Peyer's patch (tissue), 4 donors: ENCODE data around the gene PARVB. TPM values are rescaled to one million over a fixed set of nuclear protein-coding genes. Genes with fewer than 3 reads are reported as not detected.
A peak's percentile ranks its signal among the peaks of the same experiment; 100 is the strongest.
"Not testable (repeated sequence)": the region's sequence is repeated elsewhere in the genome, so short reads cannot be mapped to it uniquely, and the experiment has no call there.

ENCODE experiments used
- DNase-seq, 3 donors: peaks; one replicate each; pipeline ENCODE4 v3.0.0-alpha.2; 2017 to 2019
- H3K27ac ChIP-seq, 4 donors: fragments of 200-600 bp; sonication (generic); one replicate each; pipeline ENCODE4 v1.5.1; 2016 to 2019
- H3K27me3 ChIP-seq, 2 donors: fragments of 200-600 bp; sonication (generic); one replicate each; pipeline ENCODE4 v1.5.1; 2019
- H3K36me3 ChIP-seq, 3 donors: fragments of 200-600 bp; sonication (generic); one replicate each; pipeline ENCODE4 v1.5.1; 2016 to 2019
- H3K4me1 ChIP-seq, 4 donors: fragments of 200-600 bp; sonication (generic); one replicate each; pipeline ENCODE4 v1.5.1; 2016 to 2019
- H3K4me3 ChIP-seq, 4 donors: fragments of 200-600 bp; sonication (generic); 1 replicate in 3 of 4; 2 replicates in 1 of 4; pipeline ENCODE4 v1.5.1; 2016 to 2019; ENCODE audit warnings: mild to moderate bottlenecking in 1 of 4
- H3K9me3 ChIP-seq, 4 donors: fragments of 200-600 bp; sonication (generic); one replicate each; pipeline ENCODE4 v1.5.1; 2016 to 2019; ENCODE audit warnings: mild to moderate bottlenecking in 1 of 4
- POLR2A ChIP-seq, 2 donors: fragments of 450-650 bp; IDR thresholded peaks; one replicate each; pipeline ENCODE4 v1.5.1; 2017; ENCODE audit warnings: antibody characterized with exemption in 2 of 2, mild to moderate bottlenecking in 2 of 2, moderate library complexity in 2 of 2
- total RNA-seq, 4 donors: library from RNA; depleted of rRNA; stranded (reverse); fragments of >200 nt; gene quantifications; one replicate each; pipeline ENCODE4 v1.1.0, GENCODE V29; 2016
- TF ChIP-seq, protein P1 (sequence below), 6 experiments: fragments of 450-650 bp in 4 of 6; fragments of 200-600 bp in 2 of 6; sonication (generic) in 1 of 6; IDR thresholded peaks; one replicate each; pipeline ENCODE4 v1.5.1; 2017 to 2019; ENCODE audit warnings: antibody characterized with exemption in 6 of 6, mild to moderate bottlenecking in 3 of 6, moderate library complexity in 1 of 6

Gene PARVB
- total RNA-seq, 4 donors from 2014 or later: 1.8 to 71.8 (median 7.7) TPM

DNA sequence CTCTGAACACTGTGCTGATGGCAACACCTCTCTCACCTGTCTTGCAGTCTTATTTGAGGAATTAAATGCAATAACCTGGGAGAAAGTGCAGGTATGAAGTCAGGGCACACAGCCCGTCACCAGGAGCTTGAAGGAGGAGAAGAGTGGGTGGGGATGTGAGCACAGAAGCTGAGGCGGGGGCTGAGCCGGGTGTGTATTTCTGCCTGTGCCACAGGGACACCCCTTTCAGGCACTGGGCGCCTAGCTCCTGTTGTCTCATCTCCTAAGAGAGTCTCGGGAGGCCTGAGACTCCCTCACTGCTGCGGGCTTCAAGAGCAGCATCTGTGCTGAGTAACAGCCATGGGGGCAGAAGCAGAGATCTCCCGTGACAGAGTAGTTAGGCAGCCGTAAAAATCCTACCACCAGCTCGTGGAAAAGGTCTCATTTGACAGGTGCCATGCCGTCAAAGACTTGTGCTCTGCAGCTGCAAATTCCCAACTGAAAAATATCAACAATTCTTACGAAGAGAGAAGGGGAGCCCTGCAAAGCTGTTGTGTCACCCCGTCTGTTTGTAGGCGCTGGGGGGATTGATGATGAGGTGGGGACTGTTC, 26.8 kb downstream of the PARVB start:
- Histone ChIP-seq H3K4me1 (no peaks in the 10 kb centered on the region), H3K27me3 (no peaks in the 10 kb centered on the region), H3K4me3 (no peak overlapping the region), H3K9me3 (no peaks in the 10 kb centered on the region), H3K27ac (no peak overlapping the region), H3K36me3 (no peaks in the 10 kb centered on the region)
- no peak for DNase-seq
- no peak for TF ChIP-seq POLR2A (IDR thresholded peaks at IDR 0.05)
- TF ChIP-seq, protein P1, sequence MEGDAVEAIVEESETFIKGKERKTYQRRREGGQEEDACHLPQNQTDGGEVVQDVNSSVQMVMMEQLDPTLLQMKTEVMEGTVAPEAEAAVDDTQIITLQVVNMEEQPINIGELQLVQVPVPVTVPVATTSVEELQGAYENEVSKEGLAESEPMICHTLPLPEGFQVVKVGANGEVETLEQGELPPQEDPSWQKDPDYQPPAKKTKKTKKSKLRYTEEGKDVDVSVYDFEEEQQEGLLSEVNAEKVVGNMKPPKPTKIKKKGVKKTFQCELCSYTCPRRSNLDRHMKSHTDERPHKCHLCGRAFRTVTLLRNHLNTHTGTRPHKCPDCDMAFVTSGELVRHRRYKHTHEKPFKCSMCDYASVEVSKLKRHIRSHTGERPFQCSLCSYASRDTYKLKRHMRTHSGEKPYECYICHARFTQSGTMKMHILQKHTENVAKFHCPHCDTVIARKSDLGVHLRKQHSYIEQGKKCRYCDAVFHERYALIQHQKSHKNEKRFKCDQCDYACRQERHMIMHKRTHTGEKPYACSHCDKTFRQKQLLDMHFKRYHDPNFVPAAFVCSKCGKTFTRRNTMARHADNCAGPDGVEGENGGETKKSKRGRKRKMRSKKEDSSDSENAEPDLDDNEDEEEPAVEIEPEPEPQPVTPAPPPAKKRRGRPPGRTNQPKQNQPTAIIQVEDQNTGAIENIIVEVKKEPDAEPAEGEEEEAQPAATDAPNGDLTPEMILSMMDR (IDR thresholded peaks at IDR 0.05): no peak

DNA sequence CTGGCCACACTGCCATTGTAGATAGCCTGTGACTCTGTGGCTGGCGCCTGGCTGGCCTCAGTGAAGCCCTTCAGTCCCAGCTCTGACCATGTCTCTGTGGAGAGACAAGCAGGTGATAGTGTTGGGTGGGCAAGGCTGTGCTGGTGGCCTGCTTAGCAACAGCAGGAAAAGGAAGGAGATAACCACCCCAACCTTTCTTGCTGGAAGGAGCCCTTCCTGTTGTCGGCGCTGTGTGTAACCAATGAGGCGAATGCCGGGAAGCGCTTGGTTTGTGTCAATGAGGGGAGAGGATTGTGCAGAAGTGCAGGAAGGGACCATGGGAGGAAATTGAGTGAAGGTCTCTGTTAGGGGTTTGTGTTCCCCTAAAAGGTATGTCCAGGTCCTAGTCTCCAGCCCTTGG, 27.3 kb downstream of the PARVB start:
- Histone ChIP-seq H3K9me3 (no peaks in the 10 kb centered on the region), H3K27me3 (no peaks in the 10 kb centered on the region), H3K36me3 (no peaks in the 10 kb centered on the region), H3K27ac (no peak overlapping the region), H3K4me1 (no peaks in the 10 kb centered on the region), H3K4me3 (no peak overlapping the region)
- TF ChIP-seq, protein P1 (IDR thresholded peaks at IDR 0.05): no peak
- TF ChIP-seq POLR2A (IDR thresholded peaks at IDR 0.05): no peak
- DNase-seq: no peak

DNA sequence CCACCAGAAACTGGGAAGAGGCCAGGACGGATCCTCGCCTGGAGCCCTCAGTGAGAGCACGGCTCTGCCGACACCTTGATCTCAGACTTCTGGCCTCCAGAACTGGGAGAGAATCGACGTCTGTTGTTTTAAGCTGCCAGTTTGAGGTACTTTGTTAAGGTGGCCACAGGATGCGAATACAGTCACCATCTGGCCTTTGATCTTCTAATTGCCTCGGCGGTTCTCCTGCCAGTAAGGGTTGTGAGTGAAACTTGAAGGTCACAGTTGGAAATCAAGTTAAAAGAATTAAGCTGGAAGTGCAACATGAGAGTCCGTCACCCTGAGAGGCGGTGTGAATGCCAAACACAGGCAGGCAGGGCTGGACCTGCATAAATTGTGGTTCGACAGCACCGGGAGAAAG, 27.9 kb downstream of the PARVB start:
- Histone ChIP-seq H3K36me3 (no peaks in the 10 kb centered on the region), H3K27me3 (no peaks in the 10 kb centered on the region)

DNA sequence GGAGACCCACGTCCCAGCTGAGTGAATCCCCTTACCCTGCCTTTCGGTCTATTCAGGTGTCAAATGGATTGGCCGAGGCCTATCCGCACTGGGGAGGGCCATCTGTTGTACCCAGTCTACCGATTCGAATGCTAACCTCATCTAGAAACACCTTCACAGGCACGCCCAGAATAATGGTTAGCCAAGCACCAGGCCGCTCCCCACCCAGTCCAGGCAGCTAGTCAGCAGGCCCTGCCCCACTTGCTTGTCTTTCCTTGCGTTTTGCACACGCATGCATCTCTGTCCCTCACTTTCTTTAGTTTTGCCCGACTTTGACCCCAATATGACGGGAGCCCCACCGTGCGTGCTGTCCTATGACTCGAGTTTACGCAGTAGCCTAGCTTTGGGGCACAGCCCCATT, 31.7 kb downstream of the PARVB start:
- Histone ChIP-seq H3K4me3 (no peak overlapping the region), H3K9me3 (no peaks in the 10 kb centered on the region), H3K36me3 (no peaks in the 10 kb centered on the region), H3K27me3 (no peaks in the 10 kb centered on the region), H3K4me1 (peaks cover 0 to 4% (median 0%) of the 10 kb centered on the region in 4 donors), H3K27ac (no peak overlapping the region)
- no peak for DNase-seq
- no peak for TF ChIP-seq POLR2A (IDR thresholded peaks at IDR 0.05)
- TF ChIP-seq, protein P1 (IDR thresholded peaks at IDR 0.05): no peak

More for the DNA sequence above, 27.9 kb downstream of the PARVB start:
- DNase-seq: no peak
- Histone ChIP-seq H3K9me3 (no peaks in the 10 kb centered on the region), H3K4me3 (no peak overlapping the region), H3K27ac (no peak overlapping the region), H3K4me1 (no peaks in the 10 kb centered on the region)
- no peak for TF ChIP-seq POLR2A (IDR thresholded peaks at IDR 0.05)
- TF ChIP-seq, protein P1 (IDR thresholded peaks at IDR 0.05): no peak

DNA sequence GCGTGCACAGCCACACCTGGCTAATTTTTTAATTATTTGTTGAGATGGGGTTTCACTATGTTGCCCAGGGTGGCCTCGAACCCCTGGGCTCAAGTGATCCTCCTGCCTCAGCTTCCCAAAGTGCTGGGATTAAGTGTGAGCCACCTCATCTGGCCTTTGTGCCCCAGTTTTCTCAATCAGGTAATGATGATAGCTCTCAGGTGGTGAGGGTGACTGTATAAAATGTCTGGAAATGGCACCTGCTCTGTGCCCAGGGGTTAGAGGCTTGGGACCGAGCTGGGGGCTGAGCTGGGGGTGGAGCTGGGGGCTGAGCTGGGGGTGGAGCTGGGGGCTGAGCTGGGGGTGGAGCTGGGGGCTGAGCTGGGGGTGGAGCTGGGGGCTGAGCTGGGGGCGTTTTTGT, 32.5 kb downstream of the PARVB start:
- not testable (repeated sequence) for H3K27me3 ChIP-seq, H3K4me3 ChIP-seq, H3K9me3 ChIP-seq, H3K27ac ChIP-seq, H3K4me1 ChIP-seq, DNase-seq, H3K36me3 ChIP-seq

DNA sequence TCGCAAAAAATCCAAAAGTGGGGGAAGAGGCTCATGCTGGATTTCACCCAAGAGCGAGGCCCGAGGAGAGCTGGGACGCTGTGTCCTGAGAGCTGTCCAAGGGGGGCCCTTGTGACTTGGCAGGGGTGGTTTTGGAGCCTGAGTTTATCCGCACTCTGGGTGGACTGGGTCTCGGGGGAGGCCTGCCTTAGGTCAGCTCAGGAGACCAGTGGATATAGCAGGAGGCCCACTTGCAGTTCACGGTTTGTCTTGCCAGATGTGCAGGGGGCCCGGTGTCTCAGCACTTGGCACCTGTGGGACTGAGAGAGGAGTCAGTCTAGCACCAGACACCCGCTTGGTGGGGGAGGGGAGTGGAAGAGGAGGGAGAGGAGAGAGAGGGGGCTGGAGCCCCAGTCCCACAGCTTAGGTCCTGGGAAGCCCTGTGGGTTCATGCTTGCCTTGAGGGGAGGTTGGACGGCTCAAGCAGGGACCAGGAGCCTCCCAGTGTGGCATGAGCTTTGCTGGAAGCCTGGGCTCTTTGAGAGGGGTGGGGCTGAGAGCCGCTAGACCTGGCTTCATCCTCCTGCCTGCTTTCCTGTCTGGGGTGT, 33.4 kb downstream of the PARVB start:
- peak overlapping the region in 3 of 4 donors; percentile 32 to 58 (median 43) for H3K27ac ChIP-seq
- no peaks in the 10 kb centered on the region for H3K9me3 ChIP-seq
- no peaks in the 10 kb centered on the region for H3K36me3 ChIP-seq
- H3K4me3 ChIP-seq: no peak overlapping the region
- DNase-seq: no peak
- no peaks in the 10 kb centered on the region for H3K27me3 ChIP-seq
- H3K4me1 ChIP-seq: peaks cover 0 to 4% (median 0%) of the 10 kb centered on the region in 4 donors
- TF ChIP-seq, protein P1 (IDR thresholded peaks at IDR 0.05): no peak
- no peak for TF ChIP-seq POLR2A (IDR thresholded peaks at IDR 0.05)
